HCT116 (cell line): ENCODE measurements around the gene CFD. TPM values are rescaled to one million over a fixed set of nuclear protein-coding genes. Genes with fewer than 3 reads are reported as not detected.

Experiments
- ATAC-seq: fragments of 200-7000 bp; cut with Tn5 transposase; 2 replicates; pipeline ENCODE4 v1.9.1; 2020; ENCODE audit warnings: mild to moderate bottlenecking, moderate library complexity
- BruUV-seq: library from RNA; stranded (reverse); fragments of 400-500 nt; replicated peaks from 2 replicates; lab custom pipeline; 2021; lab: Mats Ljungman, UMichigan
- CTCF ChIA-PET: fragments of 300-600 bp; sonication (Branson Sonifier 250); formaldehyde crosslinking; loops from one replicate; lab custom pipeline; 2021; ENCODE audit warnings: antibody characterized with exemption; lab: Charles Lee
- POLR2A ChIA-PET: fragments of 300-600, 350-600 bp; sonication (Branson Sonifier 250); formaldehyde crosslinking; loops from one replicate; lab custom pipeline; 2021; ENCODE audit warnings: antibody characterized with exemption; lab: Charles Lee
- RAD21 ChIA-PET, 2 experiments: fragments of 300-600 bp; sonication (Branson Sonifier 250); formaldehyde crosslinking; loops; one replicate each; lab custom pipeline; 2023; ENCODE audit warnings: low total read pairs in 2 of 2; ENCODE audit not compliant: uncharacterized antibody in 2 of 2, unreplicated experiment in 2 of 2, low non-redundant PET in 1 of 2; lab: Charles Lee
- DNase-seq: peaks from one replicate; pipeline ENCODE4 v3.0.0-alpha.2; 2010; ENCODE audit warnings: low read depth, low spot score
- H2AFZ ChIP-seq: fragments of 200-600 bp; shearing (Covaris generic), sonication (generic); 2 replicates; pipeline ENCODE4 v1.6.1; 2017; ENCODE audit warnings: low read depth, mixed run types, mixed read lengths, antibody characterized with exemption, low read length; ENCODE audit not compliant: poor library complexity, severe bottlenecking
- H3K27ac ChIP-seq: 2 replicates; pipeline ENCODE4 v1.5.1; 2012; ENCODE audit warnings: low read depth, low read length
- H3K27me3 ChIP-seq: fragments of 200-600 bp; sonication (generic); 2 replicates; pipeline ENCODE4 v1.6.1; 2016; ENCODE audit warnings: mixed run types, low read length, mixed read lengths; ENCODE audit not compliant: insufficient read depth
- H3K36me3 ChIP-seq, 2 experiments: fragments of 200-500 bp in 1 of 2; fragments of 200-600 bp in 1 of 2; sonication (Bioruptor generic) in 1 of 2; sonication (generic) in 1 of 2; 2 replicates each; pipeline versions ENCODE4 v1.5.1 to v1.6.1; 2014 to 2016; ENCODE audit warnings: low read length in 2 of 2, inconsistent platforms in 1 of 2, mixed read lengths in 1 of 2, mixed run types in 1 of 2; ENCODE audit not compliant: insufficient read depth in 2 of 2, control insufficient read depth in 1 of 2
- H3K4me1 ChIP-seq, 2 experiments: fragments of 200-600 bp in 1 of 2; sonication (generic) in 1 of 2; 2 replicates each; pipeline versions ENCODE4 v1.5.1 to v1.6.1; 2012 to 2017; ENCODE audit warnings: low read length in 2 of 2, inconsistent platforms in 1 of 2, mild to moderate bottlenecking in 1 of 2, mixed read lengths in 1 of 2, mixed run types in 1 of 2, moderate library complexity in 1 of 2; ENCODE audit not compliant: insufficient read depth in 2 of 2, control insufficient read depth in 1 of 2
- H3K4me2 ChIP-seq: fragments of 200-600 bp; sonication (generic); 2 replicates; pipeline ENCODE4 v1.6.1; 2017; ENCODE audit warnings: mixed run types, low read length, mixed read lengths
- H3K4me3 ChIP-seq, 2 experiments: fragments of 200-600 bp in 1 of 2; sonication (generic) in 1 of 2; replicated peaks in 1 of 2; 2 replicates each; pipeline ENCODE4 v1.5.1; 2011 to 2016; ENCODE audit warnings: low read length in 2 of 2, control low read depth in 1 of 2, low read depth in 1 of 2, mild to moderate bottlenecking in 1 of 2, mixed read lengths in 1 of 2, mixed run types in 1 of 2
- H3K79me2 ChIP-seq: fragments of 200-600 bp; sonication (generic); 2 replicates; pipeline ENCODE4 v1.6.1; 2017; ENCODE audit warnings: mild to moderate bottlenecking, mixed run types, low read length, moderate library complexity, mixed read lengths; ENCODE audit not compliant: insufficient read depth
- H3K9ac ChIP-seq: fragments of 200-600 bp; sonication (generic); 2 replicates; pipeline ENCODE4 v1.6.1; 2016; ENCODE audit warnings: low read length, mixed read lengths
- H3K9me2 ChIP-seq: fragments of 200-600 bp; sonication (generic), shearing (Covaris generic); 2 replicates; pipeline ENCODE4 v1.6.1; 2017; ENCODE audit warnings: mixed run types, mild to moderate bottlenecking, moderate library complexity; ENCODE audit not compliant: insufficient read depth
- H3K9me3 ChIP-seq, 2 experiments: fragments of 200-500 bp in 1 of 2; fragments of 200-600 bp in 1 of 2; sonication (Bioruptor generic) in 1 of 2; sonication (generic) in 1 of 2; 2 replicates each; pipeline ENCODE4 v1.6.1; 2014 to 2017; ENCODE audit warnings: low read length in 2 of 2, mixed read lengths in 2 of 2, inconsistent platforms in 1 of 2, low read depth in 1 of 2, mild to moderate bottlenecking in 1 of 2, mixed run types in 1 of 2, moderate library complexity in 1 of 2; ENCODE audit not compliant: control insufficient read depth in 1 of 2, insufficient read depth in 1 of 2
- H4K20me1 ChIP-seq: fragments of 200-600 bp; sonication (generic), shearing (Covaris generic); 2 replicates; pipeline ENCODE4 v1.6.1; 2017; ENCODE audit warnings: mixed run types, mild to moderate bottlenecking, moderate library complexity; ENCODE audit not compliant: insufficient read depth
- ATF3 ChIP-seq: IDR thresholded peaks from 2 replicates; pipeline ENCODE4 v1.6.1; 2012
- CBX3 ChIP-seq: IDR thresholded peaks from 2 replicates; pipeline ENCODE4 v1.6.1; 2012; ENCODE audit warnings: low read depth
- CEBPB ChIP-seq: IDR thresholded peaks from 2 replicates; pipeline ENCODE4 v1.6.1; 2012; ENCODE audit warnings: low read depth
- CTCF ChIP-seq, 3 experiments: fragments of 200-600 bp in 1 of 3; sonication (generic) in 1 of 3; IDR thresholded peaks in 2 of 3; conservative IDR thresholded peaks in 1 of 3; 2 replicates each; pipeline ENCODE4 v1.5.1; 2012 to 2017; ENCODE audit warnings: low read depth in 2 of 3, low read length in 2 of 3, antibody characterized with exemption in 1 of 3, borderline replicate concordance in 1 of 3, control low read depth in 1 of 3, mild to moderate bottlenecking in 1 of 3, mixed read lengths in 1 of 3, mixed run types in 1 of 3, moderate library complexity in 1 of 3; ENCODE audit not compliant: insufficient read depth in 1 of 3
- EGR1 ChIP-seq: IDR thresholded peaks from 2 replicates; pipeline ENCODE4 v1.6.1; 2012; ENCODE audit warnings: low read depth
- EZH2phosphoT487 ChIP-seq: fragments of 200-600 bp; IDR thresholded peaks from 2 replicates; pipeline ENCODE4 v1.6.1; 2018; ENCODE audit warnings: antibody characterized with exemption, borderline replicate concordance
- POLR2A ChIP-seq: IDR thresholded peaks from 2 replicates; pipeline ENCODE4 v1.7.0; 2011; ENCODE audit warnings: borderline replicate concordance; ENCODE audit not compliant: insufficient read depth, insufficient read length; ENCODE audit errors: extremely low read depth
- POLR2AphosphoS5 ChIP-seq: IDR thresholded peaks from 2 replicates; pipeline ENCODE4 v1.6.1; 2011; ENCODE audit warnings: mild to moderate bottlenecking, low read depth, low read length, moderate library complexity
- REST ChIP-seq: IDR thresholded peaks from 2 replicates; pipeline ENCODE4 v1.6.1; 2012; ENCODE audit warnings: low read depth
- SIN3A ChIP-seq: IDR thresholded peaks from 2 replicates; pipeline ENCODE4 v1.6.1; 2012; ENCODE audit warnings: low read depth
- TCF7L2 ChIP-seq: IDR thresholded peaks from 2 replicates; pipeline ENCODE4 v1.7.0; 2011; ENCODE audit warnings: borderline replicate concordance, inconsistent platforms; ENCODE audit not compliant: insufficient read depth, insufficient read length; ENCODE audit errors: extremely low read depth
- ZNF274 ChIP-seq: fragments of 200-500 bp; sonication (Bioruptor generic); IDR thresholded peaks from 2 replicates; pipeline ENCODE4 v1.6.1; 2014; ENCODE audit warnings: mild to moderate bottlenecking, low read depth, low read length, inconsistent platforms
- intact Hi-C: fragments of 100-400 bp; cut with micrococcal nuclease; formaldehyde crosslinking; loops from 2 replicates; pipeline ENCODE4 v1.10.0; 2022
- total RNA-seq: library from RNA; stranded (reverse); gene quantifications from one replicate; pipeline ENCODE4 v1.2.1, GENCODE V29; 2021; ENCODE audit not compliant: unreplicated experiment

CFD gene
- total RNA-seq, 1 experiment from 2014 or later: 80.2 TPM

GRCh38 chr19:845707-846521 lies 13.6 kb upstream of the CFD start:
- no peaks in the 10 kb centered on the region for H3K36me3 ChIP-seq
- ChIA-PET RAD21 (no interaction called here), POLR2A (no interaction called here), CTCF (interaction anchor here (0.6 kb wide), 1 partner anchor 76 kb away, joined by 3 read pairs; no protein-coding TSS in a partner anchor)
- DNase-seq (no peak), ATAC-seq (no peak)
- H3K9me2 ChIP-seq: no peaks in the 10 kb centered on the region
- H3K4me1 ChIP-seq: peaks cover 16 to 29% of the 10 kb centered on the region in 2 experiments; a peak in 3 of 4 replicates
- intact Hi-C loops: no loop called here
- no peaks in the 10 kb centered on the region; the same call in 1 of the 2 replicates for H3K27me3 ChIP-seq
- no peak overlapping the region for H3K4me2 ChIP-seq
- TF ChIP-seq TCF7L2: no peak
- TF ChIP-seq POLR2AphosphoS5: no peak
- no peak for TF ChIP-seq CEBPB
- TF ChIP-seq POLR2A: no peak
- no peak for TF ChIP-seq REST
- TF ChIP-seq EZH2phosphoT487: no peak
- no peak for TF ChIP-seq EGR1
- no peak for TF ChIP-seq ATF3
- TF ChIP-seq CTCF (IDR thresholded peaks at IDR 0.05 in 2 of 3, conservative IDR thresholded peaks at IDR 0.05 in 1 of 3; ENCODE audit: borderline replicate concordance in 1 of 3, insufficient read depth in 1 of 3, low read depth in 2 of 3, low read length in 2 of 3): no peak
- no peak for TF ChIP-seq SIN3A
- no peak for TF ChIP-seq CBX3
- TF ChIP-seq ZNF274: no peak
- no peaks in the 10 kb centered on the region for H3K9me3 ChIP-seq
- H3K79me2 ChIP-seq: no peaks in the 10 kb centered on the region
- H3K9ac ChIP-seq: no peak overlapping the region
- no peak overlapping the region for H3K27ac ChIP-seq
- H3K4me3 ChIP-seq: no peak overlapping the region
- H2AFZ ChIP-seq: no peak overlapping the region
- no TSS peak for BruUV-seq
- H4K20me1 ChIP-seq: no peaks in the 10 kb centered on the region
